HL-60 (cell line): ENCODE measurements around the gene DESI1.

ENCODE experiments used
- CTCF ChIP-seq: IDR thresholded peaks from one replicate; pipeline ENCODE4 v1.5.1; 2011; ENCODE audit warnings: low read length, control low read depth, inconsistent platforms; ENCODE audit not compliant: insufficient read depth
- GABPA ChIP-seq: IDR thresholded peaks from 2 replicates; pipeline ENCODE4 v1.6.1; 2012; ENCODE audit warnings: low read depth
- POLR2AphosphoS5 ChIP-seq: IDR thresholded peaks from 2 replicates; pipeline ENCODE4 v1.6.1; 2012; ENCODE audit warnings: low read depth
- REST ChIP-seq: IDR thresholded peaks from 2 replicates; pipeline ENCODE4 v1.6.1; 2012; ENCODE audit warnings: low read depth; ENCODE audit not compliant: insufficient replicate concordance

DNA sequence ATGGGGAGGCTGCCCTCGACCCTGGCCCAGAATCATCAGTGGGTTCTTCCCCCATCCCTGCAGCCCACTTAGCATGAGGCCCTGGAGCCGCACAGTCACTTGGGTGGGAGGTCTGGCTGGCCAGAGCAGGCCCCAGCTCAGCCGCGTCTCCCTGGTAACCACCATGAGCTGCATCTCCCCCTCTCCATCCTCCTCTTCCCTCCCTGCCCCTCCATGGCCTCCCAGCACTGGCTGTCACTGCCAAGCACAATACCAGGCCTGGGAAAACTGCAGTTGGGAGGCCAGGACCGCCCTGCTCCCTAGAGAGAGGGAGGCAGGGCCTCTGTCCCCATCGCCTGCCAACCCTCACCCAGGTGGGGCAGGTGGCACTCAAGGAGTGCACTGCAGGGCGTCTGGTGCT is 52.0 kb downstream of the DESI1 start:
- TF ChIP-seq POLR2AphosphoS5 (no peak), CTCF (no peak), GABPA (no peak), REST (no peak)
